Right kidney (tissue), 1 donor: ENCODE results near the gene CEP131.
A peak's percentile ranks its signal among the peaks of the same experiment; 100 is the strongest.

Experiments
- DNase-seq: peaks from one replicate; pipeline ENCODE4 v3.0.0-alpha.2; 2016

Gene CEP131

GRCh38 chr17:81199482-81199830, 23.3 kb downstream of the CEP131 start:
- no peak for DNase-seq

- DNase-seq, result no peak
Measured at GRCh38 chr17:81198826-81199481, 23.8 kb downstream of the CEP131 start.

GRCh38 chr17:81197831-81198490, 24.8 kb downstream of the CEP131 start:
- DNase-seq, result no peak

- no peak for DNase-seq
Measured at GRCh38 chr17:81197409-81197795, 25.4 kb downstream of the CEP131 start.

GRCh38 chr17:81196505-81197408, 26.0 kb downstream of the CEP131 start:
- DNase-seq, result no peak

- no peak for DNase-seq
Measured at GRCh38 chr17:81195941-81196495, 26.7 kb downstream of the CEP131 start.

- DNase-seq, result no peak
Measured at GRCh38 chr17:81194941-81195901, 27.5 kb downstream of the CEP131 start.

- no peak for DNase-seq
Measured at GRCh38 chr17:81194225-81194760, 28.5 kb downstream of the CEP131 start.

GRCh38 chr17:81193470-81194224, 29.1 kb downstream of the CEP131 start:
- DNase-seq, result peak; percentile 31

- no peak for DNase-seq
Measured at GRCh38 chr17:81193051-81193410, 29.7 kb downstream of the CEP131 start.

GRCh38 chr17:81192386-81193050, 30.2 kb downstream of the CEP131 start:
- peak; percentile 20 for DNase-seq

GRCh38 chr17:81191646-81192045, 31.1 kb downstream of the CEP131 start:
- DNase-seq, result no peak

GRCh38 chr17:81191116-81191515, 31.6 kb downstream of the CEP131 start:
- no peak for DNase-seq

GRCh38 chr17:81190591-81190990, 32.2 kb downstream of the CEP131 start:
- no peak for DNase-seq

GRCh38 chr17:81189670-81190530, 32.9 kb downstream of the CEP131 start:
- DNase-seq, result no peak

GRCh38 chr17:81189016-81189415, 33.7 kb downstream of the CEP131 start:
- DNase-seq, result no peak

- DNase-seq, result no peak
Measured at GRCh38 chr17:81188491-81188840, 34.3 kb downstream of the CEP131 start.

GRCh38 chr17:81187586-81188490, 34.9 kb downstream of the CEP131 start:
- DNase-seq, result no peak
